ENCODE results near the gene EPHX1.

EPHX1 gene

DNA sequence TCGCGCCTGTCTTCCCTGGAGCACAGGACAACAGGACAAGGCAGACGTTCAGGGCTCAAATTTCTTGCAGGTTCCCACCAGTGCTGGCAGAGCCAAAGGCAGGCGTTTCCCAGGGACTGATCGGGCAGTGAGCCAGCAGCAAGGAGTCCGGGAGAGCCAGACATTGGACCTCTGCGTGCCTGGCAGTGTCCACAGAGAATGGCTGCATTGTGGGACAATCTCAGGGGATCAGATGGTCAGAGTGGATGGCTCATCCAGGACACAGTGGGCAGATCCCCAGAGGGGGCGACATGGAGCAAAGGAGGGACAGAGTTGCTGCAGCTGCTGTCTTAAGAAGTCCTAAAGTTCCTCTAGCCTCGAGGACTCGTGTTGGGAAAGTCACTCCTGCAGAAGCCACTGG, 67.7 kb downstream of the EPHX1 start:
- Histone ChIP-seq H3K36me3 (replicated peaks in 1 of 2; ENCODE audit: control insufficient read depth in 2 of 2, insufficient read depth in 2 of 2, low read length in 2 of 2) (peaks cover 0 to 24% of the 10 kb centered on the region in 2 donors), H3K23ac (ENCODE audit: low read depth, low read length, poor library complexity) (no peak overlapping the region), H2BK5ac (ENCODE audit: low read length) (no peak overlapping the region), H3K79me1 (ENCODE audit: low read depth, low read length) (no peaks in the 10 kb centered on the region), H2BK15ac (ENCODE audit: low read length) (no peak overlapping the region), H3K4me3 (ENCODE audit: low read length in 2 of 2) (no peak overlapping the region), H4K8ac (ENCODE audit: low read depth, low read length) (no peak overlapping the region), H3K9me3 (replicated peaks in 1 of 2; ENCODE audit: control insufficient read depth in 2 of 2, insufficient read depth in 1 of 2, low read depth in 1 of 2, low read length in 2 of 2) (no peaks in the 10 kb centered on the region), H3K4ac (ENCODE audit: low read length) (no peak overlapping the region), H2AFZ (ENCODE audit: low read length) (no peak overlapping the region), H2BK12ac (ENCODE audit: low read length) (no peak overlapping the region), H3K4me2 (ENCODE audit: insufficient read depth, low read length, poor library complexity, severe bottlenecking) (no peak overlapping the region), H3K9ac (ENCODE audit: low read depth, low read length, poor library complexity) (no peak overlapping the region), H2BK120ac (ENCODE audit: low read depth, low read length) (no peak overlapping the region), H2AK5ac (ENCODE audit: low read depth, low read length) (no peak overlapping the region), H3K14ac (ENCODE audit: low read length) (no peak overlapping the region), H3K27ac (replicated peaks; ENCODE audit: low read length) (no peak overlapping the region), H3K4me1 (ENCODE audit: control insufficient read depth in 2 of 2, insufficient read depth in 1 of 2, low read depth in 1 of 2, low read length in 2 of 2) (peaks cover 9% of the 10 kb centered on the region in 2 donors), H3K18ac (ENCODE audit: low read length) (no peak overlapping the region), H3K27me3 (ENCODE audit: control insufficient read depth in 3 of 3, insufficient read depth in 3 of 3, low read depth in 1 of 3, low read length in 3 of 3) (peaks cover 0 to 8% (median 0%) of the 10 kb centered on the region in 3 experiments), H4K91ac (ENCODE audit: low read depth, low read length, poor library complexity) (no peak overlapping the region)
- peak; percentile 46 for DNase-seq (ENCODE audit: low spot score)
- WGBS, 2 donors (ENCODE audit: extremely low coverage in 2 of 2, insufficient read length in 2 of 2, insufficient replicate concordance in 1 of 2), result no CpG with 5 or more reads among the region's 10 CpGs

GRCh38 chr1:225878282-225878681, 68.4 kb downstream of the EPHX1 start:
- no peak overlapping the region for H3K9ac ChIP-seq (ENCODE audit: low read depth, low read length, poor library complexity)
- no peak for DNase-seq (ENCODE audit: low spot score)
- no peak overlapping the region for H4K91ac ChIP-seq (ENCODE audit: low read depth, low read length, poor library complexity)
- H3K14ac ChIP-seq (ENCODE audit: low read length), result no peak overlapping the region
- no peak overlapping the region for H3K27ac ChIP-seq (replicated peaks; ENCODE audit: low read length)
- no peak overlapping the region for H3K23ac ChIP-seq (ENCODE audit: low read depth, low read length, poor library complexity)
- H3K18ac ChIP-seq (ENCODE audit: low read length), result no peak overlapping the region
- H2BK120ac ChIP-seq (ENCODE audit: low read depth, low read length), result no peak overlapping the region
- no peak overlapping the region for H2AFZ ChIP-seq (ENCODE audit: low read length)
- H3K4me3 ChIP-seq (ENCODE audit: low read length in 2 of 2), result no peak overlapping the region
- no peaks in the 10 kb centered on the region for H3K79me1 ChIP-seq (ENCODE audit: low read depth, low read length)
- H3K27me3 ChIP-seq (ENCODE audit: control insufficient read depth in 3 of 3, insufficient read depth in 3 of 3, low read depth in 1 of 3, low read length in 3 of 3), result peaks cover 0 to 15% (median 0%) of the 10 kb centered on the region in 3 experiments
- H3K4ac ChIP-seq (ENCODE audit: low read length), result no peak overlapping the region
- no peak overlapping the region for H3K4me2 ChIP-seq (ENCODE audit: insufficient read depth, low read length, poor library complexity, severe bottlenecking)
- WGBS, 2 donors (ENCODE audit: extremely low coverage in 2 of 2, insufficient read length in 2 of 2, insufficient replicate concordance in 1 of 2), result no CpG with 5 or more reads among the region's 4 CpGs
- H3K36me3 ChIP-seq (replicated peaks in 1 of 2; ENCODE audit: control insufficient read depth in 2 of 2, insufficient read depth in 2 of 2, low read length in 2 of 2), result peaks cover 0 to 24% of the 10 kb centered on the region in 2 donors
- H2BK15ac ChIP-seq (ENCODE audit: low read length), result no peak overlapping the region
- H4K8ac ChIP-seq (ENCODE audit: low read depth, low read length), result no peak overlapping the region
- no peak overlapping the region for H2AK5ac ChIP-seq (ENCODE audit: low read depth, low read length)
- peaks cover 9% of the 10 kb centered on the region in 2 donors for H3K4me1 ChIP-seq (ENCODE audit: control insufficient read depth in 2 of 2, insufficient read depth in 1 of 2, low read depth in 1 of 2, low read length in 2 of 2)
- H2BK12ac ChIP-seq (ENCODE audit: low read length), result no peak overlapping the region
- H2BK5ac ChIP-seq (ENCODE audit: low read length), result no peak overlapping the region
- no peaks in the 10 kb centered on the region for H3K9me3 ChIP-seq (replicated peaks in 1 of 2; ENCODE audit: control insufficient read depth in 2 of 2, insufficient read depth in 1 of 2, low read depth in 1 of 2, low read length in 2 of 2)

GRCh38 chr1:225879521-225880221, 69.7 kb downstream of the EPHX1 start:
- peak overlapping the region; percentile 17 for H2BK15ac ChIP-seq (ENCODE audit: low read length)
- no peak overlapping the region for H4K91ac ChIP-seq (ENCODE audit: low read depth, low read length, poor library complexity)
- no peak overlapping the region for H4K8ac ChIP-seq (ENCODE audit: low read depth, low read length)
- no peak overlapping the region for H2AFZ ChIP-seq (ENCODE audit: low read length)
- no peak overlapping the region for H3K27ac ChIP-seq (replicated peaks; ENCODE audit: low read length)
- H2BK120ac ChIP-seq (ENCODE audit: low read depth, low read length), result no peak overlapping the region
- WGBS, 2 donors (ENCODE audit: extremely low coverage in 2 of 2, insufficient read length in 2 of 2, insufficient replicate concordance in 1 of 2), result no CpG with 5 or more reads among the region's 8 CpGs
- no peak overlapping the region for H3K4me3 ChIP-seq (ENCODE audit: low read length in 2 of 2)
- peaks cover 9% of the 10 kb centered on the region in 2 donors for H3K4me1 ChIP-seq (ENCODE audit: control insufficient read depth in 2 of 2, insufficient read depth in 1 of 2, low read depth in 1 of 2, low read length in 2 of 2)
- H2AK5ac ChIP-seq (ENCODE audit: low read depth, low read length), result peak overlapping the region; percentile 83
- no peak overlapping the region for H3K9ac ChIP-seq (ENCODE audit: low read depth, low read length, poor library complexity)
- no peak overlapping the region for H3K23ac ChIP-seq (ENCODE audit: low read depth, low read length, poor library complexity)
- peaks cover 0 to 22% (median 2%) of the 10 kb centered on the region in 3 experiments for H3K27me3 ChIP-seq (ENCODE audit: control insufficient read depth in 3 of 3, insufficient read depth in 3 of 3, low read depth in 1 of 3, low read length in 3 of 3)
- no peak overlapping the region for H3K4me2 ChIP-seq (ENCODE audit: insufficient read depth, low read length, poor library complexity, severe bottlenecking)
- DNase-seq (ENCODE audit: low spot score), result no peak
- no peak overlapping the region for H3K14ac ChIP-seq (ENCODE audit: low read length)
- no peak overlapping the region for H2BK5ac ChIP-seq (ENCODE audit: low read length)
- peaks cover 0 to 12% of the 10 kb centered on the region in 2 donors for H3K36me3 ChIP-seq (replicated peaks in 1 of 2; ENCODE audit: control insufficient read depth in 2 of 2, insufficient read depth in 2 of 2, low read length in 2 of 2)
- no peak overlapping the region for H3K4ac ChIP-seq (ENCODE audit: low read length)
- H3K9me3 ChIP-seq (replicated peaks in 1 of 2; ENCODE audit: control insufficient read depth in 2 of 2, insufficient read depth in 1 of 2, low read depth in 1 of 2, low read length in 2 of 2), result no peaks in the 10 kb centered on the region
- H3K18ac ChIP-seq (ENCODE audit: low read length), result no peak overlapping the region
- H3K79me1 ChIP-seq (ENCODE audit: low read depth, low read length), result no peaks in the 10 kb centered on the region
- H2BK12ac ChIP-seq (ENCODE audit: low read length), result no peak overlapping the region

DNA sequence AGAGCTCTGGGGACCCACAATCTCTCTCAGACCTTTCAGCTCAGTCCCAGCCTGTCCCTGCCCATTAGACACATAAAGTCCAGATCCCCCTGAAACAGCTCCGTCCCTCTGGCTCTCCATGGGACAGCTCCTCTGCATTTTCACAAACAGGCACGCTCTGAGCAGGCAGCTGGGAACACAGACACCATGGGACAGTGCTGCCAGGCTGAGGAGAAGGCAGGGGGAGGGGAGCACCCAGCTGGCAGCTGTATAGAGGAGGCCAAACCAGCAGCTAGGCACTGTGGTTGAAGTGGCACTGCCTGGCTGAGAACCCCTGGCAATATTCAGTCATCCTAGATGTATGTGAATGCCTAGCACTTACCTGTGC, 70.3 kb downstream of the EPHX1 start:
- H4K8ac ChIP-seq (ENCODE audit: low read depth, low read length), result no peak overlapping the region
- no peak overlapping the region for H2BK15ac ChIP-seq (ENCODE audit: low read length)
- no peak overlapping the region for H2BK5ac ChIP-seq (ENCODE audit: low read length)
- H3K9ac ChIP-seq (ENCODE audit: low read depth, low read length, poor library complexity), result no peak overlapping the region
- H3K79me1 ChIP-seq (ENCODE audit: low read depth, low read length), result no peaks in the 10 kb centered on the region
- no peak overlapping the region for H3K4ac ChIP-seq (ENCODE audit: low read length)
- peaks cover 9% of the 10 kb centered on the region in 2 donors for H3K4me1 ChIP-seq (ENCODE audit: control insufficient read depth in 2 of 2, insufficient read depth in 1 of 2, low read depth in 1 of 2, low read length in 2 of 2)
- no peak overlapping the region for H3K27ac ChIP-seq (replicated peaks; ENCODE audit: low read length)
- H2BK12ac ChIP-seq (ENCODE audit: low read length), result no peak overlapping the region
- peaks cover 0 to 12% of the 10 kb centered on the region in 2 donors for H3K36me3 ChIP-seq (replicated peaks in 1 of 2; ENCODE audit: control insufficient read depth in 2 of 2, insufficient read depth in 2 of 2, low read length in 2 of 2)
- no peak overlapping the region for H2BK120ac ChIP-seq (ENCODE audit: low read depth, low read length)
- no peak overlapping the region for H3K4me2 ChIP-seq (ENCODE audit: insufficient read depth, low read length, poor library complexity, severe bottlenecking)
- no peak overlapping the region for H2AFZ ChIP-seq (ENCODE audit: low read length)
- no peak overlapping the region for H3K4me3 ChIP-seq (ENCODE audit: low read length in 2 of 2)
- no peak for DNase-seq (ENCODE audit: low spot score)
- no peak overlapping the region for H4K91ac ChIP-seq (ENCODE audit: low read depth, low read length, poor library complexity)
- no peak overlapping the region for H3K23ac ChIP-seq (ENCODE audit: low read depth, low read length, poor library complexity)
- no peak overlapping the region for H3K14ac ChIP-seq (ENCODE audit: low read length)
- peaks cover 0 to 22% (median 2%) of the 10 kb centered on the region in 3 experiments for H3K27me3 ChIP-seq (ENCODE audit: control insufficient read depth in 3 of 3, insufficient read depth in 3 of 3, low read depth in 1 of 3, low read length in 3 of 3)
- no CpG with 5 or more reads among the region's 2 CpGs for WGBS, 2 donors (ENCODE audit: extremely low coverage in 2 of 2, insufficient read length in 2 of 2, insufficient replicate concordance in 1 of 2)
- H3K9me3 ChIP-seq (replicated peaks in 1 of 2; ENCODE audit: control insufficient read depth in 2 of 2, insufficient read depth in 1 of 2, low read depth in 1 of 2, low read length in 2 of 2), result no peaks in the 10 kb centered on the region
- H2AK5ac ChIP-seq (ENCODE audit: low read depth, low read length), result no peak overlapping the region
- no peak overlapping the region for H3K18ac ChIP-seq (ENCODE audit: low read length)

Data from neuronal stem cell (in vitro differentiated cells).